GM13976 (cell line): ENCODE data around the gene MAFF.

ENCODE experiments used
- DNase-seq: peaks from one replicate; pipeline ENCODE4 v3.0.0; 2012; ENCODE audit warnings: low spot score
- CTCF ChIP-seq: IDR thresholded peaks from 2 replicates; pipeline ENCODE4 v1.5.1; 2012; ENCODE audit warnings: borderline replicate concordance, mild to moderate bottlenecking; ENCODE audit not compliant: insufficient read depth; ENCODE audit errors: extremely low read depth, missing control alignments, control extremely low read depth
- in situ Hi-C: fragments of 300-500 bp; cut with MboI; formaldehyde crosslinking; loops from one replicate; pipeline ENCODE4 v1.12.0; 2022; ENCODE audit warnings: low sequenced_read_pairs, mixed read lengths, inconsistent platforms; ENCODE audit not compliant: unreplicated experiment

Gene MAFF

GRCh38 chr22:38247713-38248112 lies 45.9 kb downstream of the MAFF start:
- in situ Hi-C loops = no loop called here
- no peak for DNase-seq
- TF ChIP-seq CTCF = no peak

- TF ChIP-seq CTCF = no peak
These were observed 46.5 kb downstream of the MAFF start for GRCh38 chr22:38248280-38248679.

GRCh38 chr22:38249301-38249700 lies 47.5 kb downstream of the MAFF start:
- in situ Hi-C loops = no loop called here
- TF ChIP-seq CTCF = no peak
- no peak for DNase-seq

More at GRCh38 chr22:38248280-38248679, 46.5 kb downstream of the MAFF start:
- in situ Hi-C loops = no loop called here
- no peak for DNase-seq

- DNase-seq = no peak
- TF ChIP-seq CTCF = no peak
- in situ Hi-C loops = no loop called here
These were observed 48.2 kb downstream of the MAFF start for GRCh38 chr22:38249803-38250642.

- no peak for TF ChIP-seq CTCF
- in situ Hi-C loops = no loop called here
- DNase-seq = no peak
These were observed 49.0 kb downstream of the MAFF start for GRCh38 chr22:38250643-38251340.

GRCh38 chr22:38251341-38251692 lies 49.5 kb downstream of the MAFF start:
- TF ChIP-seq CTCF = no peak
- no peak for DNase-seq
- in situ Hi-C loops = no loop called here
